ENCODE results near the gene EP400.

- TF ChIP-seq POLR2A (IDR thresholded peaks at IDR 0.05) = no peak
- no peak for TF ChIP-seq EP300 (IDR thresholded peaks at IDR 0.05)
Measured at GRCh38 chr12:132129007-132129406, 179.3 kb downstream of the EP400 start.
